SK-N-SH (cell line): Measurements from ENCODE around the gene MBD6. TPM values are rescaled to one million over a fixed set of nuclear protein-coding genes. Genes with fewer than 3 reads are reported as not detected.

Source experiments
- CTCF ChIA-PET: fragments of 300-600, 350-600 bp; formaldehyde crosslinking; extraction: SDS; loops from one replicate; lab custom pipeline; 2021; lab: Yijun Ruan, JAX
- POLR2A ChIA-PET: fragments of 350-600 bp; sonication (Branson Sonifier 250); formaldehyde crosslinking; extraction: SDS; loops from one replicate; lab custom pipeline; 2020; ENCODE audit warnings: antibody characterized with exemption, inconsistent platforms; lab: Yijun Ruan, JAX
- DNase-seq: peaks from one replicate; pipeline ENCODE4 v3.0.0; 2012
- H2AFZ ChIP-seq: fragments of 200-600 bp; sonication (generic); 2 replicates; pipeline ENCODE4 v1.8.1; 2016; ENCODE audit warnings: antibody characterized with exemption, mild to moderate bottlenecking, low read depth
- H3F3A ChIP-seq: fragments of 200-600 bp; sonication (generic); replicated peaks from 2 replicates; pipeline ENCODE3; 2016; ENCODE audit warnings: antibody characterized with exemption, mild to moderate bottlenecking; ENCODE audit not compliant: insufficient read depth
- H3K27ac ChIP-seq, 2 experiments: fragments of 200-500 bp in 1 of 2; fragments of 200-600 bp in 1 of 2; sonication (Bioruptor generic) in 1 of 2; sonication (generic), shearing (Covaris generic) in 1 of 2; 2 replicates each; pipeline versions ENCODE4 v1.5.1 to v1.6.1; 2014 to 2016; ENCODE audit warnings: low read depth in 2 of 2, inconsistent platforms in 1 of 2, low read length in 1 of 2, mild to moderate bottlenecking in 1 of 2, mixed read lengths in 1 of 2
- H3K27me3 ChIP-seq: fragments of 200-600 bp; sonication (generic), shearing (Covaris generic); 2 replicates; pipeline ENCODE4 v1.6.1; 2016; ENCODE audit warnings: mixed run types; ENCODE audit not compliant: insufficient read depth
- H3K36me3 ChIP-seq, 2 experiments: fragments of 200-500 bp in 1 of 2; fragments of 200-600 bp in 1 of 2; sonication (Bioruptor generic) in 1 of 2; sonication (generic) in 1 of 2; replicated peaks in 1 of 2; 2 replicates each; pipeline versions ENCODE3 to v1.5.1; 2014 to 2016; ENCODE audit warnings: low read length in 1 of 2, mild to moderate bottlenecking in 1 of 2; ENCODE audit not compliant: insufficient read depth in 2 of 2, control insufficient read depth in 1 of 2
- H3K4me1 ChIP-seq, 2 experiments: fragments of 200-500 bp in 1 of 2; fragments of 200-600 bp in 1 of 2; sonication (Bioruptor generic) in 1 of 2; sonication (generic), shearing (Covaris generic) in 1 of 2; 2 replicates each; pipeline versions ENCODE4 v1.5.1 to v1.6.1; 2014 to 2016; ENCODE audit warnings: low read depth in 1 of 2, low read length in 1 of 2, mixed run types in 1 of 2; ENCODE audit not compliant: insufficient read depth in 2 of 2, control insufficient read depth in 1 of 2
- H3K4me2 ChIP-seq: fragments of 200-600 bp; sonication (generic), shearing (Covaris generic); 2 replicates; pipeline ENCODE4 v1.6.1; 2017; ENCODE audit warnings: mixed run types
- H3K4me3 ChIP-seq, 2 experiments: fragments of 200-500 bp in 1 of 2; fragments of 200-600 bp in 1 of 2; sonication (Bioruptor generic) in 1 of 2; sonication (generic), shearing (Covaris generic) in 1 of 2; 2 replicates each; pipeline versions ENCODE4 v1.5.1 to v1.8.1; 2014 to 2016; ENCODE audit warnings: low read depth in 2 of 2, inconsistent platforms in 1 of 2, low read length in 1 of 2, mild to moderate bottlenecking in 1 of 2, mixed read lengths in 1 of 2, moderate library complexity in 1 of 2
- H3K79me2 ChIP-seq: fragments of 200-600 bp; sonication (generic); 2 replicates; pipeline ENCODE4 v1.8.1; 2017; ENCODE audit warnings: mild to moderate bottlenecking; ENCODE audit not compliant: insufficient read depth
- H3K9ac ChIP-seq: fragments of 200-600 bp; sonication (generic); 2 replicates; pipeline ENCODE4 v1.6.1; 2017; ENCODE audit warnings: mixed run types
- H3K9me2 ChIP-seq: fragments of 200-600 bp; sonication (generic); 2 replicates; pipeline ENCODE4 v1.6.1; 2017; ENCODE audit warnings: mixed run types
- H3K9me3 ChIP-seq: fragments of 200-600 bp; sonication (generic); 2 replicates; pipeline ENCODE4 v1.6.1; 2017; ENCODE audit warnings: mixed run types, mild to moderate bottlenecking, moderate library complexity
- H4K20me1 ChIP-seq: fragments of 200-600 bp; sonication (generic); 2 replicates; pipeline ENCODE4 v1.6.1; 2017; ENCODE audit warnings: mild to moderate bottlenecking, mixed run types; ENCODE audit not compliant: insufficient read depth
- CTCF ChIP-seq: fragments of 200-600 bp; sonication (generic); IDR thresholded peaks from 2 replicates; pipeline ENCODE4 v1.6.1; 2017; ENCODE audit warnings: antibody characterized with exemption, mild to moderate bottlenecking, moderate library complexity
- ELF1 ChIP-seq: IDR thresholded peaks from 2 replicates; pipeline ENCODE4 v1.4.0; 2012
- EP300 ChIP-seq, 2 experiments: IDR thresholded peaks; 2 replicates each; pipeline versions ENCODE4 v1.4.0 to v1.6.1; 2012; ENCODE audit warnings: borderline replicate concordance in 1 of 2, low read depth in 1 of 2, low read length in 1 of 2
- FOSL2 ChIP-seq: IDR thresholded peaks from 2 replicates; pipeline ENCODE4 v1.4.0; 2012; ENCODE audit warnings: low read depth, mild to moderate bottlenecking, moderate library complexity, borderline replicate concordance
- GATA2 ChIP-seq: sonication (generic); formaldehyde crosslinking; IDR thresholded peaks from 2 replicates; pipeline ENCODE4 v1.5.0; 2020; ENCODE audit warnings: mild to moderate bottlenecking, missing genetic modification reagents
- JUND ChIP-seq: IDR thresholded peaks from 2 replicates; pipeline ENCODE4 v1.4.0; 2012
- NFIC ChIP-seq: IDR thresholded peaks from 2 replicates; pipeline ENCODE4 v1.4.0; 2012; ENCODE audit warnings: borderline replicate concordance
- POLR2AphosphoS5 ChIP-seq: IDR thresholded peaks from 2 replicates; pipeline ENCODE4 v1.6.1; 2012; ENCODE audit warnings: low read depth, low read length
- REST ChIP-seq: IDR thresholded peaks from 2 replicates; pipeline ENCODE4 v1.6.1; 2012; ENCODE audit warnings: mild to moderate bottlenecking, low read depth, low read length, moderate library complexity
- RFX5 ChIP-seq: IDR thresholded peaks from 2 replicates; pipeline ENCODE4 v1.6.1; 2012; ENCODE audit warnings: mild to moderate bottlenecking, improper control_type of control experiment, low read length
- SIN3A ChIP-seq: IDR thresholded peaks from 2 replicates; pipeline ENCODE4 v1.6.1; 2012; ENCODE audit warnings: low read depth, mild to moderate bottlenecking, low read length, moderate library complexity, borderline replicate concordance
- TCF12 ChIP-seq: IDR thresholded peaks from 2 replicates; pipeline ENCODE4 v1.4.0; 2012
- USF1 ChIP-seq: IDR thresholded peaks from 2 replicates; pipeline ENCODE4 v1.4.0; 2012; ENCODE audit warnings: low read depth, borderline replicate concordance
- ZBTB33 ChIP-seq: IDR thresholded peaks from 2 replicates; pipeline ENCODE4 v1.4.0; 2012; ENCODE audit warnings: low read depth, borderline replicate concordance
- WGBS: methylation state at CpG from one replicate; pipeline ENCODE4 v1.1.6; 2017; ENCODE audit warnings: low lambda C conversion rate; 5-methylcytosine and 5-hydroxymethylcytosine counted together
- polyA plus RNA-seq, 3 experiments: library from polyadenylated mRNA; depleted of rRNA; stranded (reverse); fragments of >200 nt; gene quantifications; 2 replicates each; pipeline ENCODE4 v1.2.3, GENCODE V29; 2012

Gene MBD6
- polyA plus RNA-seq, 1 of the 3 experiments (the other 2 are of a cell fraction): 8.6 TPM

- no peak overlapping the region for H3K9ac ChIP-seq
- 0 out of 2 replicates have a peak overlapping the region, but pooled peaks have one; percentile 2 for H3K4me2 ChIP-seq
- WGBS: 100% methylated on average over 2 of the region's 2 CpGs
- H3F3A ChIP-seq: peaks cover 30% of the 10 kb centered on the region
- no peak overlapping the region for H2AFZ ChIP-seq
- no peaks in the 10 kb centered on the region for H3K9me3 ChIP-seq
- no peaks in the 10 kb centered on the region for H3K9me2 ChIP-seq
- POLR2A ChIA-PET: interaction anchor here (0.6 to 1.2 kb wide), 2 partner anchors 9 to 11 kb away, joined by 3 to 5 read pairs; no protein-coding TSS in a partner anchor
- peaks cover 22% of the 10 kb centered on the region for H4K20me1 ChIP-seq
- no peak for DNase-seq
- no peak for TF ChIP-seq ZBTB33
- no peak for TF ChIP-seq RFX5
- TF ChIP-seq SIN3A: no peak
- TF ChIP-seq USF1: no peak
- TF ChIP-seq TCF12: no peak
- no peak for TF ChIP-seq ELF1
- TF ChIP-seq NFIC: no peak
- TF ChIP-seq JUND: no peak
- TF ChIP-seq REST: no peak
- TF ChIP-seq POLR2AphosphoS5: no peak
- TF ChIP-seq GATA2 (CRISPR knock-in tag): no peak
- no peak for TF ChIP-seq CTCF
- TF ChIP-seq EP300 (IDR thresholded peaks at IDR 0.05; ENCODE audit: borderline replicate concordance in 1 of 2, low read depth in 1 of 2, low read length in 1 of 2): no peak
- no peak for TF ChIP-seq FOSL2
- H3K27ac ChIP-seq: no peak overlapping the region
- H3K27me3 ChIP-seq: no peaks in the 10 kb centered on the region
- peaks cover 28 to 37% of the 10 kb centered on the region in 2 experiments for H3K36me3 ChIP-seq
- peaks cover 12 to 16% of the 10 kb centered on the region in 2 experiments; a peak in 3 of 4 replicates for H3K4me1 ChIP-seq
- CTCF ChIA-PET: interaction anchor here (1.1 to 1.2 kb wide), 2 partner anchors 13 to 82 kb away, joined by 3 read pairs; no protein-coding TSS in a partner anchor
- no peak overlapping the region for H3K4me3 ChIP-seq
- H3K79me2 ChIP-seq: peaks cover 78% of the 10 kb centered on the region
These were observed 21.0 kb downstream of the MBD6 start for GRCh38 chr12:57543581-57543980.
